B cell (primary cell): ENCODE results near the gene SPINK1. TPM values are rescaled to one million over a fixed set of nuclear protein-coding genes. Genes with fewer than 3 reads are reported as not detected.

ENCODE experiments used
- ATAC-seq: fragments of 200-7000 bp; cut with Tn5 transposase; one replicate; pipeline ENCODE4 v1.10.0; 2021; ENCODE audit warnings: low read depth, mild to moderate bottlenecking, moderate number of reproducible peaks, moderate library complexity
- CTCF ChIA-PET: fragments of 350-600 bp; sonication (Branson Sonifier 250); formaldehyde crosslinking; loops from one replicate; lab custom pipeline; 2021; ENCODE audit warnings: antibody characterized with exemption, inconsistent platforms; lab: Charles Lee
- POLR2A ChIA-PET: fragments of 350-600 bp; sonication (Branson Sonifier 250); formaldehyde crosslinking; loops from one replicate; lab custom pipeline; 2021; ENCODE audit warnings: antibody characterized with exemption; lab: Charles Lee
- DNase-seq: peaks from one replicate; pipeline ENCODE4 v3.0.0; 2013
- H2AFZ ChIP-seq: 2 replicates; pipeline ENCODE4 v1.6.1; 2012; ENCODE audit warnings: mild to moderate bottlenecking, low read depth, low read length; ENCODE audit not compliant: insufficient read depth, poor library complexity, severe bottlenecking
- H3K27ac ChIP-seq, 2 donors: 1 replicate in 1 of 2; 2 replicates in 1 of 2; pipeline ENCODE4 v1.5.1; 2012 to 2013; ENCODE audit warnings: low read length in 2 of 2, mild to moderate bottlenecking in 2 of 2, moderate library complexity in 1 of 2
- H3K27me3 ChIP-seq, 4 experiments: fragments of 200-600 bp in 1 of 4; sonication (generic) in 1 of 4; replicated peaks in 1 of 4; 1 replicate in 2 of 4; 2 replicates in 2 of 4; pipeline versions ENCODE4 v1.6.1 to v1.7.0; 2013 to 2016; ENCODE audit warnings: low read length in 3 of 4, mild to moderate bottlenecking in 2 of 4, mixed read lengths in 1 of 4, moderate library complexity in 1 of 4; ENCODE audit not compliant: insufficient read depth in 4 of 4, control insufficient read depth in 3 of 4; ENCODE audit errors: control extremely low read depth in 1 of 4
- H3K36me3 ChIP-seq, 2 experiments: replicated peaks in 1 of 2; 1 replicate in 1 of 2; 2 replicates in 1 of 2; pipeline versions ENCODE4 v1.6.1 to v1.7.1; 2013; ENCODE audit warnings: low read length in 1 of 2; ENCODE audit not compliant: insufficient read depth in 2 of 2, control insufficient read depth in 1 of 2; ENCODE audit errors: control extremely low read depth in 1 of 2, extremely low read depth in 1 of 2
- H3K4me1 ChIP-seq, 2 donors: fragments of 200-600 bp in 1 of 2; sonication (generic) in 1 of 2; 1 replicate in 1 of 2; 2 replicates in 1 of 2; pipeline versions ENCODE4 v1.5.1 to v1.6.1; 2013 to 2017; ENCODE audit warnings: low read length in 2 of 2; ENCODE audit not compliant: control insufficient read depth in 2 of 2, insufficient read depth in 2 of 2
- H3K4me2 ChIP-seq: replicated peaks from 2 replicates; pipeline ENCODE3; 2012; ENCODE audit warnings: mild to moderate bottlenecking, low read depth, low read length; ENCODE audit not compliant: poor library complexity, severe bottlenecking
- H3K4me3 ChIP-seq, 5 experiments: fragments of 200-600 bp in 1 of 5; sonication (generic) in 1 of 5; 1 replicate in 3 of 5; 2 replicates in 2 of 5; pipeline versions ENCODE4 v1.5.1 to v1.7.0; 2011 to 2016; ENCODE audit warnings: low read length in 4 of 5, mild to moderate bottlenecking in 4 of 5, low read depth in 2 of 5, control low read depth in 1 of 5, moderate library complexity in 1 of 5; ENCODE audit not compliant: insufficient read depth in 1 of 5; ENCODE audit errors: control extremely low read depth in 1 of 5, extremely low read depth in 1 of 5
- H3K79me2 ChIP-seq: fragments of 200-600 bp; sonication (generic); one replicate; pipeline ENCODE4 v1.6.0; 2016; ENCODE audit warnings: low read length; ENCODE audit not compliant: control insufficient read depth, insufficient read depth
- H3K9ac ChIP-seq: fragments of 200-600 bp; sonication (generic); 2 replicates; pipeline ENCODE4 v1.6.1; 2017; ENCODE audit warnings: mild to moderate bottlenecking, low read length, moderate library complexity
- H3K9me3 ChIP-seq, 3 donors: one replicate each; pipeline versions ENCODE4 v1.6.1 to v1.7.1; 2013; ENCODE audit warnings: low read length in 2 of 3; ENCODE audit not compliant: control insufficient read depth in 2 of 3, insufficient read depth in 1 of 3; ENCODE audit errors: control extremely low read depth in 1 of 3
- H4K20me1 ChIP-seq: 2 replicates; pipeline ENCODE4 v1.6.0; 2012; ENCODE audit warnings: mild to moderate bottlenecking, low read length; ENCODE audit not compliant: insufficient read depth, control insufficient read depth, poor library complexity, severe bottlenecking
- H3K27ac Mint-ChIP-seq: one replicate; pipeline ENCODE4 v1.8.0; 2021; ENCODE audit warnings: mixed read lengths
- H3K27me3 Mint-ChIP-seq: one replicate; pipeline ENCODE4 v1.8.0; 2021; ENCODE audit warnings: mixed read lengths
- H3K4me1 Mint-ChIP-seq: one replicate; pipeline ENCODE4 v1.8.0; 2021; ENCODE audit warnings: mixed read lengths
- H3K4me3 Mint-ChIP-seq: one replicate; pipeline ENCODE4 v1.8.0; 2021; ENCODE audit warnings: mixed read lengths
- H3K9me3 Mint-ChIP-seq: one replicate; pipeline ENCODE4 v1.8.0; 2022; ENCODE audit warnings: mixed read lengths; ENCODE audit not compliant: insufficient read depth
- CTCF ChIP-seq: fragments of 200-600 bp; IDR thresholded peaks from one replicate; pipeline ENCODE4 v1.8.0; 2022; ENCODE audit warnings: antibody characterized with exemption, mild to moderate bottlenecking
- EZH2 ChIP-seq: IDR thresholded peaks from 2 replicates; pipeline ENCODE4 v1.6.1; 2012; ENCODE audit warnings: borderline replicate concordance, low read depth, mild to moderate bottlenecking, moderate library complexity, low read length; ENCODE audit not compliant: insufficient read depth, poor library complexity, severe bottlenecking
- WGBS: methylation state at CpG from one replicate; pipeline ENCODE4 v1.1.5; 2013; ENCODE audit warnings: missing lambda C conversion rate; ENCODE audit not compliant: insufficient coverage; 5-methylcytosine and 5-hydroxymethylcytosine counted together
- intact Hi-C: fragments of 100-400 bp; cut with micrococcal nuclease; formaldehyde crosslinking; loops from one replicate; pipeline ENCODE4 v1.10.0; 2022
- polyA plus RNA-seq: library from polyadenylated mRNA; depleted of rRNA; stranded (reverse); fragments of >200 nt; gene quantifications from 2 replicates; pipeline ENCODE4 v1.2.3, GENCODE V29; 2012
- total RNA-seq, 2 donors: library from RNA; stranded (reverse); fragments of 120-200 nt in 1 of 2; gene quantifications; 1 replicate in 1 of 2; 2 replicates in 1 of 2; pipeline versions ENCODE4 v1.2.3 to v1.2.4, GENCODE V29; 2013 to 2022

Gene SPINK1
- total and polyA plus RNA-seq, 2 donors (not counting 1 experiment from before 2014, with no cell fraction given) = not detected

- H3K27ac Mint-ChIP-seq = no peak overlapping the region
- Histone ChIP-seq H3K9me3 (no peaks in the 10 kb centered on the region), H2AFZ (no peak overlapping the region), H3K36me3 (no peaks in the 10 kb centered on the region), H4K20me1 (no peaks in the 10 kb centered on the region), H3K4me2 (no peak overlapping the region), H3K9ac (no peak overlapping the region), H3K4me1 (no peaks in the 10 kb centered on the region), H3K4me3 (no peak overlapping the region), H3K27me3 (no peaks in the 10 kb centered on the region), H3K79me2 (no peaks in the 10 kb centered on the region), H3K27ac (no peak overlapping the region)
- peaks cover 27% of the 10 kb centered on the region for H3K27me3 Mint-ChIP-seq
- POLR2A ChIA-PET = no interaction called here
- no peak for DNase-seq
- no peak overlapping the region for H3K4me3 Mint-ChIP-seq
- 93% methylated on average over 7 of the region's 11 CpGs for WGBS
- ATAC-seq = no peak
- H3K4me1 Mint-ChIP-seq = no peaks in the 10 kb centered on the region
- no peaks in the 10 kb centered on the region for H3K9me3 Mint-ChIP-seq
- intact Hi-C loops = loop anchor here (5.0 kb wide), 1 partner anchor 1182 kb away; no protein-coding TSS in a partner anchor
- TF ChIP-seq EZH2 = no peak
- no peak for TF ChIP-seq CTCF
- CTCF ChIA-PET = interaction anchor here (0.5 to 2.2 kb wide), 6 partner anchors 10 to 1260 kb away, joined by 3 to 7 read pairs (median 3); no protein-coding TSS in a partner anchor
These were observed 23.7 kb upstream of the SPINK1 start for GRCh38 chr5:147854894-147855773.

- 68% methylated on average over 3 of the region's 3 CpGs for WGBS
- Mint-ChIP-seq H3K27ac (no peak overlapping the region), H3K4me3 (no peak overlapping the region), H3K27me3 (peaks cover 27% of the 10 kb centered on the region), H3K4me1 (no peaks in the 10 kb centered on the region), H3K9me3 (no peaks in the 10 kb centered on the region)
- Histone ChIP-seq H4K20me1 (no peaks in the 10 kb centered on the region), H3K4me1 (no peaks in the 10 kb centered on the region), H3K9me3 (no peaks in the 10 kb centered on the region), H3K27me3 (no peaks in the 10 kb centered on the region), H3K4me3 (no peak overlapping the region), H3K4me2 (no peak overlapping the region), H2AFZ (no peak overlapping the region), H3K9ac (no peak overlapping the region), H3K27ac (no peak overlapping the region), H3K79me2 (no peaks in the 10 kb centered on the region), H3K36me3 (no peaks in the 10 kb centered on the region)
- intact Hi-C loops = no loop called here
- ChIA-PET CTCF (interaction anchor here (0.7 to 1.6 kb wide), 4 partner anchors 9 to 1261 kb away, joined by 3 to 7 read pairs (median 3); no protein-coding TSS in a partner anchor), POLR2A (no interaction called here)
- ATAC-seq (no peak), DNase-seq (no peak)
- TF ChIP-seq CTCF = no peak
- TF ChIP-seq EZH2 = no peak
These were observed 22.9 kb upstream of the SPINK1 start for GRCh38 chr5:147854331-147854730.
